SK-N-SH treated with all-trans-retinoic acid at 6 μM for 48 hours (cell line): ENCODE data around the gene LAIR1.
"Not testable (repeated sequence)": the region's sequence is repeated elsewhere in the genome, so short reads cannot be mapped to it uniquely, and the experiment has no call there.

Experiments
- ATAC-seq: fragments of 200-7000 bp; cut with Tn5 transposase; 3 replicates; pipeline ENCODE4 v1.9.1; 2020; ENCODE audit warnings: mild to moderate bottlenecking, moderate library complexity
- CREB5 ChIP-seq: fragments of 250-450 bp; sonication (Bioruptor Pico); IDR thresholded peaks from 2 replicates; pipeline ENCODE4 v1.5.1; 2020; ENCODE audit warnings: low read depth, mild to moderate bottlenecking, moderate library complexity
- CSRNP3 ChIP-seq: fragments of 250-450 bp; sonication (Bioruptor Pico); IDR thresholded peaks from 2 replicates; pipeline ENCODE4 v1.5.1; 2021; ENCODE audit warnings: mild to moderate bottlenecking, moderate library complexity
- ESRRG ChIP-seq: fragments of 250-450 bp; sonication (Bioruptor Pico); IDR thresholded peaks from 2 replicates; pipeline ENCODE4 v1.6.1; 2021; ENCODE audit warnings: mild to moderate bottlenecking
- ISL1 ChIP-seq: fragments of 250-450 bp; sonication (Bioruptor Pico); IDR thresholded peaks from 2 replicates; pipeline ENCODE4 v2.1.2; 2022; ENCODE audit warnings: mild to moderate bottlenecking, moderate library complexity
- OSR1 ChIP-seq: fragments of 250-450 bp; sonication (Bioruptor Pico); IDR thresholded peaks from 2 replicates; pipeline ENCODE4 v1.8.0; 2022; ENCODE audit warnings: moderate library complexity, mild to moderate bottlenecking, inconsistent platforms
- PATZ1 ChIP-seq: fragments of 250-450 bp; sonication (Bioruptor Pico); IDR thresholded peaks from 2 replicates; pipeline ENCODE4 v1.8.0; 2020; ENCODE audit warnings: mild to moderate bottlenecking, moderate library complexity, borderline replicate concordance
- POU6F1 ChIP-seq: fragments of 250-450 bp; sonication (Bioruptor Pico); IDR thresholded peaks from 2 replicates; pipeline ENCODE4 v1.8.0; 2021; ENCODE audit warnings: low read depth, mild to moderate bottlenecking, moderate library complexity, borderline replicate concordance
- PPARA ChIP-seq: fragments of 250-450 bp; sonication (Bioruptor Pico); IDR thresholded peaks from 2 replicates; pipeline ENCODE4 v1.5.0; 2020; ENCODE audit warnings: mild to moderate bottlenecking, borderline replicate concordance
- RARB ChIP-seq: fragments of 250-450 bp; sonication (Bioruptor Pico); IDR thresholded peaks from 2 replicates; pipeline ENCODE4 v1.8.0; 2021; ENCODE audit warnings: mild to moderate bottlenecking, moderate library complexity
- SNAI2 ChIP-seq: fragments of 250-450 bp; sonication (Bioruptor Pico); IDR thresholded peaks from 2 replicates; pipeline ENCODE4 v1.5.0; 2020; ENCODE audit warnings: mild to moderate bottlenecking, moderate library complexity
- TCF4 ChIP-seq: fragments of 250-450 bp; sonication (Bioruptor Pico); IDR thresholded peaks from 2 replicates; pipeline ENCODE4 v1.8.0; 2021; ENCODE audit warnings: mild to moderate bottlenecking, moderate library complexity, borderline replicate concordance
- TOX ChIP-seq: fragments of 250-450 bp; sonication (Bioruptor Pico); IDR thresholded peaks from 2 replicates; pipeline ENCODE4 v1.8.0; 2021; ENCODE audit warnings: mild to moderate bottlenecking, moderate library complexity, borderline replicate concordance
- TSHZ2 ChIP-seq: fragments of 250-450 bp; sonication (Bioruptor Pico); IDR thresholded peaks from 2 replicates; pipeline ENCODE4 v1.5.0; 2020; ENCODE audit warnings: mild to moderate bottlenecking, moderate library complexity
- ZC3H10 ChIP-seq: fragments of 250-450 bp; sonication (Bioruptor Pico); IDR thresholded peaks from 2 replicates; pipeline ENCODE4 v1.5.1; 2021; ENCODE audit warnings: mild to moderate bottlenecking, moderate library complexity
- ZFP3 ChIP-seq: fragments of 250-450 bp; sonication (Bioruptor Pico); IDR thresholded peaks from 2 replicates; pipeline ENCODE4 v1.5.0; 2020; ENCODE audit warnings: mild to moderate bottlenecking, moderate library complexity
- ZFP30 ChIP-seq: fragments of 450-650 bp; formaldehyde crosslinking; IDR thresholded peaks from 2 replicates; pipeline ENCODE4 v1.5.0; 2022; ENCODE audit warnings: mild to moderate bottlenecking, moderate library complexity
- ZNF565 ChIP-seq: fragments of 450-650 bp; formaldehyde crosslinking; conservative IDR thresholded peaks from 2 replicates; pipeline ENCODE4 v1.5.0; 2020; ENCODE audit warnings: low read depth, mild to moderate bottlenecking, moderate library complexity
- ZNF70 ChIP-seq: fragments of 450-650 bp; formaldehyde crosslinking; IDR thresholded peaks from 2 replicates; pipeline ENCODE4 v1.5.0; 2020; ENCODE audit warnings: mild to moderate bottlenecking, moderate library complexity
- ZNF8 ChIP-seq: fragments of 450-650 bp; formaldehyde crosslinking; IDR thresholded peaks from 2 replicates; pipeline ENCODE4 v1.5.0; 2020; ENCODE audit warnings: mild to moderate bottlenecking, moderate library complexity

LAIR1 gene

DNA sequence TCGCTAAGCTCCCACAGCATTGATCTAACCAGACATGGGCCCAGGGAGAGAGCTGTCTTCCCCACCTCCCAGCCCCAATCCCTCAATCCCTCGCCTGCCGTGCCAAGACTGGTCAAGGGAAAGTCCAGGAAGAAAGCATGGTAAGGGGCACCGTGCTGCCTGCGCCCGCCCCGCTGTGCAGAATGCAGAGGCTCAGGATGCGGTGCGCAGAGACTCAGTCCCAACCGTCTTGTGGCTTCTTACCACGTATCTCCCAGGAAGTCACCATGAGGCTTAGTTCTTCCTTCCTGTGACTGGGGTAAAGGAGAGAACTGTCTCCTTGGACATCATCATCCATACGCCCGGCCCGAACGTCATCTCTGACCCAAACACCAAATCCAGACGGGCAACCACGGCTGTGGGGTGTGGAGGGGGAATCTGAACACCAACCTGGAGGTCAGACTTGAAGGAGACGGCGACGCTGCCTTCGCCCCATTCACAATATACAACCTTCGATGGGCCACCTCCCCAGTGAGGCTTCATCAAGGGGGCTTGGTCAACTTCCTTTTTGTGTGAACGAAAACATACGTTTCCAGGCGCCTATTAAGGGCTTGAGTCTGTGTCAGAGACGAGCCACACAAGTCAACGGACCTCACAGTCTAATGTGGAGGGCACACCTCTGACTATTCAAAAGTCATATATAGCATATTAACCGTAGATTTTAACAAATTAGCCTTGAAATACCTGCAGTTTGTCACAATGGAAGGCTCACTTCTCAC lies 10.6 kb upstream of the LAIR1 start:
- not testable (repeated sequence) for ATAC-seq

DNA sequence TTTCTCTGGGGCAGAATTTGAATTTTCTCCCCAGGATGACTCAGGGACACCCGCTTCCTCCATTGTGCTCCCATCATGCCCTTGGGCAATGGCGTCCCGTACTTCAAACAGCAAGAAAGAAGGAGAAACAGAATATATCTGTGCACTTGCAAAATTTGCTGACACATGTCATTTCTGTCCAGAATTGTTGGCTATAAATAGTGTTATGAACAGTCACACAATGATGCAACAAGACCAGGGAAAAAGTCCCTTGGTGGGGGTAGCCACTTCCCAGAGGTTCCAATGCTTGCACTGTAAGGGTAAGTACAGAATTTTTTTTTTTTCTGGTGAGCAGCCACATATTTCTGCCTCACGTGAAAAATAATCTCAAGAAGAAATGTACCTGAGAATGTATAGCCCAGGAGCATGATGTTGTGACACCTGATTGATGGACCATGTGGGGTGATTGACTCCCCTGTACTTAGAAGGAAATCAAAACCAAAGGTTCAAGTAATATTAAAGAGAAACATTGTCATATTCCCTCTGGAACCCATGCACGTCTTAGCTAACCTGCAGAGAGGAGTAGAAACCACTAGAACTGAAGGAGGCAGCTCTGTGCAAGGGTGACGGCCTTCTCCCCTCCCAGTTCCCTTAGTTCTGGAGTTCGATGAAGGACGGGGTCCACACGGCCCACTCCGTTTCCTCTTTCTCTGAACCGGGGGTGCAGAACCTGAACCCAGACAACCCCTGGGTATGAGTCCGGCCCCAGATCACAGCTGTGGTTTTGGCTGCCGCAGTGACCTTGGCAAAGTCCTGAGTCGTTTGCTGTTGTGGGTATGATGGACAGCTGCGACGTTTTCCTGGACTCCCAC lies 9.3 kb upstream of the LAIR1 start:
- TF ChIP-seq ZC3H10 (CRISPR knock-in tag) (no peak), RARB (CRISPR knock-in tag) (no peak), ZFP30 (no peak)
- ATAC-seq: no peak

DNA sequence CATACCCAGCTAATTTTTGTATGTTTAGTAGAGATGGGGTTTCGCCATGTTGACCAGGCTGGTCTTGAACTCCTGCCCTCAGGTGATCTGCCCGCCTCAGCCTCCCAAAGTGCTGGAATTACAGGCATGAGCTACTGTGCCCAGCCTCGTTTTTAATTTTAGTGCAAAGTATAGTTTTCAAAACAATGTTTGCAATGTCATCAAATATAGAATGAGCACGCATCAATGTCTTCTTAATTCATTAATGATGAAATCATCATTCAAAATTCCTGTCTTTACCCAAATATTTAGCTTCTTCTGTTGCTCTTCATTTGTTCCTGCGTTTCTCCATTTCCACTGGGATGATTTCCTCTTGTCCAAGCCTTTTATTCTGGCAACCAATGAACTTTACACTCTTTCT lies 6.7 kb upstream of the LAIR1 start:
- not testable (repeated sequence) for ATAC-seq

DNA sequence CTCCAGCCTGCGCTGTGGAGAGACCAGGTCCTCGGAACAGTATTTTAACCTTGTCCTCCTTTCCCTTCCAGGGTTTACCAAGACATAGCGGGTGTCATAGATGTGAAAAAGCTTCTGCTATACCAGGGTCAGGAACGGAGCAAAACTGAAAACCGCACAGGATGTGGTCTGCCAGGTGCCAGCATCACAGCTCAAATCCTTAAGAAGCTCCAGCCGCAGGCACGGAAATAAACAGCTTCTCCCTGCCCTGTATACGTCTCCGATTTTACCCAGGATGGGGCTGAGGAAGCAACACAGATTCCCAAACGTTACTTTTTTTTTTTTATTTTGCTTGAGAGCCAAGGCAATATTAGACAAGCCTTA lies 5.7 kb upstream of the LAIR1 start:
- ATAC-seq: not testable (repeated sequence)

DNA sequence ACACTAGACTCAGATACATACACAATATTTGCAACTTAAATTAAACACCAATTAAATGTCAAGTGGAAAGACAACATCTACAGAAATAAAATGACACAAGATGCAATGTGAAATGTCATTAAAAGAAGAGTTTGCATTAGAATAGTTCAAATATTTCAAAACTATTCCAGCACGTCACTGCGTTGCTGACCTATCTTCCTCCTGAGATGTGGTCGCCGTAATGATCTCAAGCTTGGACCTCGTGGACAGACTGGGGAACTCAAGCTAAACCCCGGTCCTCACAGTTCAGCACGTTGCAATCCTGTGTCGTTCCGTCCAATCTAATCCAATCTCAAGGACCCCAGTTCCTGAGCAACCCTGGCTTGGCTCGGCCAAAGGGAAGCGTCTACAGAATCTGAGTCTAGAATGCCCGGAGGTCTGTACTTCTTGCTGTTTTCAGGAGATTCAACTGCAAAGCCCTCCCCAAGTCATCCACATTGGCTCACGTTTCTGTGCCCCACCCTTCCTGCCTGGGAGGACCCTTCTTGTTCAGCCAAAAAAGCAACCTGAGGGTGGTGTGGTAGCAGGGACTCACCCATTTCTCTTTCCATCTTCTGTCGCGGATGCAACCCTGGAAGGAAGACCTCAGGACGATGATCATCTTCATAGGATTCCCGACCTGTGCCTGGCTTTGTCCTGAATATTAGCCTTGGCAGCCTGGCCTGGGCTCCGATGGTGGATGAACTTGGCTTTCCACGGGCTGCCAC lies 5.1 kb upstream of the LAIR1 start:
- ATAC-seq: not testable (repeated sequence)

DNA sequence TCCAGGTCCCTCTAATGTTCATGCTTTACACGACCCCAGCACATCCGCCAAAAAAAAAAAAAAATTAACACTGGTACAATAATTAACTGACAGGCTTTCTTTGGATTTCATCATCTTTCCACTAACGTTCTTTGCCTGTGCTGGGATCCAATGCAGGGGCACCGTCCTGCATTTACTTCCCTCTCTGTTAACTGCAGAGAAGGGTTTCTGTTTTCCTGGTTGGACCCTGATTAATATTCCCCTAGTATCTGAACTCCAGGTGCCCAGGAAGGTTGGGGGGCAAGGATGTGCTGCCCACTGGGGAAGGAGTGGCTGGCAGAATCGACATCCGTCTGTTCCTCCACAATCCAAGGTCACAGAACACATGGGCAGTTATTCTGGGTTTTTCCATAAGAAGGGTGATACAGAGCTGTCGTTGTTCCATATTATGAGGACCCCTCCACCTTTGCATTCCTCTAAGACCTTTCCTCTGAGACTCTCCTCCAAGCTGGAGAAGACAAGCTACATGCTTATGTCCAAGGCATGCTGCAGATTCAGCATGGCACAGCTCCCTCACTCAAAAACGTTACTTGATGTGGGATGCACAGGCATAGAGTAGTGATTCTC lies 4.5 kb upstream of the LAIR1 start:
- no peak for ATAC-seq
- TF ChIP-seq ISL1 (CRISPR knock-in tag) (no peak), TOX (no peak), PATZ1 (CRISPR knock-in tag) (no peak), OSR1 (CRISPR knock-in tag) (no peak), TCF4 (CRISPR knock-in tag) (no peak), CSRNP3 (CRISPR knock-in tag) (no peak), TSHZ2 (CRISPR knock-in tag) (no peak), SNAI2 (CRISPR knock-in tag) (no peak), CREB5 (CRISPR knock-in tag) (no peak), ZFP3 (no peak), RARB (CRISPR knock-in tag) (no peak), ZNF70 (no peak), ZNF565 (CRISPR knock-in tag) (no peak), ZC3H10 (CRISPR knock-in tag) (no peak), PPARA (CRISPR knock-in tag) (no peak), ZFP30 (no peak), ESRRG (CRISPR knock-in tag) (no peak), ZNF8 (no peak), POU6F1 (CRISPR knock-in tag) (no peak)
